Measurements from ENCODE around the gene SNCB.

Gene SNCB

GRCh38 chr5:176660860-176661641, 30.7 kb upstream of the SNCB start:
- TF ChIP-seq CTCF (IDR thresholded peaks at IDR 0.05; ENCODE audit: insufficient read depth, low read depth, low read length, missing control alignments), result peak; percentile 98
- H3K4me3 ChIP-seq (ENCODE audit: low read depth, low read length), result no peak overlapping the region
- peak; percentile 84 for DNase-seq (ENCODE audit: low read depth)

- TF ChIP-seq CTCF (IDR thresholded peaks at IDR 0.05; ENCODE audit: insufficient read depth, low read depth, low read length, missing control alignments), result no peak
- H3K4me3 ChIP-seq (ENCODE audit: low read depth, low read length), result no peak overlapping the region
- no peak for DNase-seq (ENCODE audit: low read depth)
These were observed 30.2 kb upstream of the SNCB start for GRCh38 chr5:176660530-176660859.

- no peak for TF ChIP-seq CTCF (IDR thresholded peaks at IDR 0.05; ENCODE audit: insufficient read depth, low read depth, low read length, missing control alignments)
- no peak overlapping the region for H3K4me3 ChIP-seq (ENCODE audit: low read depth, low read length)
- DNase-seq (ENCODE audit: low read depth), result no peak
These were observed 29.6 kb upstream of the SNCB start for GRCh38 chr5:176659860-176660461.

GRCh38 chr5:176659512-176659839, 29.1 kb upstream of the SNCB start:
- no peak for TF ChIP-seq CTCF (IDR thresholded peaks at IDR 0.05; ENCODE audit: insufficient read depth, low read depth, low read length, missing control alignments)
- no peak for DNase-seq (ENCODE audit: low read depth)
- H3K4me3 ChIP-seq (ENCODE audit: low read depth, low read length), result no peak overlapping the region

GRCh38 chr5:176658817-176659511, 28.6 kb upstream of the SNCB start:
- no peak for TF ChIP-seq CTCF (IDR thresholded peaks at IDR 0.05; ENCODE audit: insufficient read depth, low read depth, low read length, missing control alignments)
- H3K4me3 ChIP-seq (ENCODE audit: low read depth, low read length), result no peak overlapping the region; the same call in 1 of the 2 replicates
- peak; percentile 58 for DNase-seq (ENCODE audit: low read depth)

GRCh38 chr5:176658007-176658599, 27.8 kb upstream of the SNCB start:
- TF ChIP-seq CTCF (IDR thresholded peaks at IDR 0.05; ENCODE audit: insufficient read depth, low read depth, low read length, missing control alignments), result peak; percentile 94
- DNase-seq (ENCODE audit: low read depth), result peak; percentile 73
- no peak overlapping the region for H3K4me3 ChIP-seq (ENCODE audit: low read depth, low read length)

Data from GM12865 (cell line).